VCaP (cell line): ENCODE data around the gene GSG1L.

Experiments
- H3K27ac ChIP-seq: fragments of 450-650 bp; 2 replicates; pipeline ENCODE4 v1.5.1; 2017
- TF ChIP-seq, protein P1 (sequence below): fragments of 450-650 bp; conservative IDR thresholded peaks from 2 replicates; pipeline ENCODE4 v1.5.1; 2017; ENCODE audit warnings: mild to moderate bottlenecking, moderate library complexity

Gene GSG1L

DNA sequence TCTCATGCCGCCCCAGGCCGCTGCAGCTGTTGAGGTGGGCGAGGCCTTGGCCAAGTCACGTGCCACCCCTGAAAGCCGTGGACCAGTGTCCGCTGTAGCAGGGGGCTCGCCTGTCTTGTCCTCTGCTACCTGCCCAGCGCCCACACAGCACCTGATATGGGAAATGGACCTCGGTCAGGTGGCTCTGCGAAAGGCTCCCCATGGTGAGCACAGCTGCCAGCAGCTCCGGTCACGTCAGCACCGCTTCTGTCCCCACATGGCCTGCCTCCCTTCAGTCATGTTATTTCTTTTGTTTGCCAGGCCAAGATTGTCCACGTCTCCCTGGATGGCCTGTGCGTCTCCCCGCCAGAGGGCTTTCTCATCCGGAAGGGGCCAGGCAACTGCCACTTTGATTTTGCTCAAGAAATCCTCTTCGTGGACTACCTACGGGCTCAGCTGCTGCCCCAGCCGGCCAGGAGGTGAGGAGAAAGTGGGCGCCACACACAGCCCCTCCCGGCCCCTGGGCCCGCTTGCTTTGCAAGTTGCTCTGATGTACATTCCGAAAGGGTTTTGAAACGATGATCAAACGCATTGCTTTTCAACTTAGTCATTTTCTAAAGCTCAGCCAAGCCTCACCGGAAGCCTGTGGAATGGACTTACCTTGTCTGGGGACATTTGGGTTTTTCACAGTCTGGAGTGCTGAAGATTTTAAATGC lies 293.8 kb downstream of the GSG1L start:
- no peak overlapping the region for H3K27ac ChIP-seq
- TF ChIP-seq, protein P1, sequence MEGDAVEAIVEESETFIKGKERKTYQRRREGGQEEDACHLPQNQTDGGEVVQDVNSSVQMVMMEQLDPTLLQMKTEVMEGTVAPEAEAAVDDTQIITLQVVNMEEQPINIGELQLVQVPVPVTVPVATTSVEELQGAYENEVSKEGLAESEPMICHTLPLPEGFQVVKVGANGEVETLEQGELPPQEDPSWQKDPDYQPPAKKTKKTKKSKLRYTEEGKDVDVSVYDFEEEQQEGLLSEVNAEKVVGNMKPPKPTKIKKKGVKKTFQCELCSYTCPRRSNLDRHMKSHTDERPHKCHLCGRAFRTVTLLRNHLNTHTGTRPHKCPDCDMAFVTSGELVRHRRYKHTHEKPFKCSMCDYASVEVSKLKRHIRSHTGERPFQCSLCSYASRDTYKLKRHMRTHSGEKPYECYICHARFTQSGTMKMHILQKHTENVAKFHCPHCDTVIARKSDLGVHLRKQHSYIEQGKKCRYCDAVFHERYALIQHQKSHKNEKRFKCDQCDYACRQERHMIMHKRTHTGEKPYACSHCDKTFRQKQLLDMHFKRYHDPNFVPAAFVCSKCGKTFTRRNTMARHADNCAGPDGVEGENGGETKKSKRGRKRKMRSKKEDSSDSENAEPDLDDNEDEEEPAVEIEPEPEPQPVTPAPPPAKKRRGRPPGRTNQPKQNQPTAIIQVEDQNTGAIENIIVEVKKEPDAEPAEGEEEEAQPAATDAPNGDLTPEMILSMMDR = no peak

DNA sequence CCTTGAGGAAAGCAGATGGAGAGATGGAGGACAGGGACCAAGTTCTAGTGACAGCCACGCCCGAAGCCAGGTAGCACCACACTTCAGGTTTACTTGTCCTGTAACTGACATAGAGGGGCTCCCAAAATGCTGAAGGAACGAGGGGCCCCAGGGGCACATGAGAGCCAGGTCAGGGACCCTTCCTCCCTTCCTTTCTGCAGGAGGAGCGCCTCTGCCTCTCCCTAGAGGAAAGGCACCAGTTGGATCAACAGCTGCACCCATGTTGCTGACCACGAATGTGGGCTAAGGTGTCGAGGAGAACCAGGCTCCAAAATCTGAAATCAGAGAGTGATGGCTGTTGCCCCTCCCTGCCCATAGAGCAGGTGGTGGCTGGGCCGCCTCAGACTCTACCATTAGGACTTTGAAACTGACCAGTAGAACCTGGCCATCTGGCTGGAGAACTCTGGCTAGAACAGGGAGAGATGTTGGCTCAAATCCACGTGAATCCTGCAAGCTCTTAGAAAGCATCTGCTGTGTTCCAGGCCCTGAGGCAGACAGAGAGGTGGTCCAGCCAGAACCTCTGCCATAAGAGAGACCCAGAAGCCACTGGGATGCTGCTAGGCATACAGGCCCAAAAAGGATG lies 294.8 kb downstream of the GSG1L start:
- TF ChIP-seq, protein P1 = no peak
- H3K27ac ChIP-seq = no peak overlapping the region

DNA sequence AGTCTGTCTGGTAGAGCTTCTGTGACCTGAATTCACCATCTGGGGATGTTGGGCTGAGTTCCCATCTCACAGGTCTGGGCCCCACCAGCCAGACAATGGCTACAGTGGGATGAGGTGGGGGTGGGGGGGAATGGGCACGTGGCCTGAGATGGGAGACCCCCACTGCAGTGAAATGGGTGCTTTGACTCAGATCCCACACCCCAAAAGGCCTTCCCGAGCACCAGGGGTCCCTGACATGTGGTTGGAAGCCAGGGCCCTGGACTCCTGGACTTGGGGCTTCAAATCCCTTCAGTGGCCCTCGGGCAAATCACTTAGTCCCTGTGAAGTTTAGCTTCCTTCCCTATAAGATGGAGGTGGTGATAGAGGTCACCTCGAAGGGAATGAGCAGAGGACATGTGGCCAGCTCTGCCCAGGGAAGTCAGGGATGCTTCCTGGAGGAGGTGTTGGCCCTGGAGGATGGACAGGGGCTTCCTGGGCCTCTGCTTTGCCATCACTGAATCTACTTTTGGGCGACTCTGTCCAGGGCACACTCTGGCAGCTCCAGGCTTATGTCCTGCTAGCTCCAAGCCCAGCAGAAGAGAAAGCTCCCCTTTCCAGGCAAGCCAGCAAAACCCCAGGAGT lies 295.4 kb downstream of the GSG1L start:
- TF ChIP-seq, protein P1 = no peak
- no peak overlapping the region for H3K27ac ChIP-seq

DNA sequence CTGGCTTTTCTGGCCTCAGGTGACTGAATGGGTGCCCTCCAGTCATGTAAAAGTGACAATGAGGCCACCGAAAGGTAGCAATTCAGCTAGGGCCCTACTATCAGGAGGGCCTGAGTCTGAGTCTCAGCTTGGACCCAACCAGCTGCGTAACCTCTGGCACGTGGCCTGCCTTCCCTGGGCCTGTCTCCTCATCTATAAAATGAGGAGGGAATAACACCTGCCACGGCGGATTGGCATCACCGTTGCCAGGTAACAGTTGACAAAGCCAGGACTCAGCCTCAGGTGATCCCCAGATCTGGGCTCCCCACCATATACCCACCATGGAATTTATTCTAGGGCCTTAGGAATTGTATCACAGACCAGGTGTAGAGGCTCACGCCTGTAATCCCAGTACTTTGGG lies 296.4 kb downstream of the GSG1L start:
- TF ChIP-seq, protein P1 = no peak
- H3K27ac ChIP-seq = no peak overlapping the region

DNA sequence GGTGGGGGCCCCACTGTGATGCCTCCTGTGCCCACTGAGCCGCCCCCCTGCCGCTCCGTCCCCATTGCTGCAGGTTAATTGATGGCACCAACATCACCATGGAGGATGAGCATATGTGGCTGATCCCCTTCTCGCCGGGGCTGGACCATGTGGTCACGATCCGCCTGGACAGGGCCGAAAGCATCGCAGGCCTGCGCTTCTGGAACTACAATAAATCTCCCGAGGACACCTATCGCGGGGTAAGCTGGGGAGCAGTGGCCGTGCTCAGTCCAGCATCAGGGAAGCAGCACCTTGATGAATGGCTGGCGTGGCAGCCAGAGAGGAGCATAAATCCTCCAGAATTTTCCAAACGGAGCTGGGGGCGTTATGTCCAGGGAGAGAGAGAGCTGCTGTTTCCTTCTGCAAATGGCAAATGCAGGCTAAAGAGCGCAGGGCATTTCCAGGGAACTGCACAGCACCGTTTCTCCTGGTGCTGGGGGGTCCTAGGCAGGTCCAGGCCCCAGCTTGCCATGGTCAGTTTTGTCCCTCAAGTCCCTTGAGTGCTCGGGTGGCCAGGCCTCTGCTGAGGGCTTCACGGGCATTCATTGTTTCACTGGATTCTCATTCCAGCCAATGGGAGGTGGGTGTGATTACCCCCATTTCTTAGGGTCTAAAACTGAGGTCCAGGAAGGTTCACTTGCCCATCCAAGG lies 297.1 kb downstream of the GSG1L start:
- TF ChIP-seq, protein P1 = no peak
- no peak overlapping the region for H3K27ac ChIP-seq

DNA sequence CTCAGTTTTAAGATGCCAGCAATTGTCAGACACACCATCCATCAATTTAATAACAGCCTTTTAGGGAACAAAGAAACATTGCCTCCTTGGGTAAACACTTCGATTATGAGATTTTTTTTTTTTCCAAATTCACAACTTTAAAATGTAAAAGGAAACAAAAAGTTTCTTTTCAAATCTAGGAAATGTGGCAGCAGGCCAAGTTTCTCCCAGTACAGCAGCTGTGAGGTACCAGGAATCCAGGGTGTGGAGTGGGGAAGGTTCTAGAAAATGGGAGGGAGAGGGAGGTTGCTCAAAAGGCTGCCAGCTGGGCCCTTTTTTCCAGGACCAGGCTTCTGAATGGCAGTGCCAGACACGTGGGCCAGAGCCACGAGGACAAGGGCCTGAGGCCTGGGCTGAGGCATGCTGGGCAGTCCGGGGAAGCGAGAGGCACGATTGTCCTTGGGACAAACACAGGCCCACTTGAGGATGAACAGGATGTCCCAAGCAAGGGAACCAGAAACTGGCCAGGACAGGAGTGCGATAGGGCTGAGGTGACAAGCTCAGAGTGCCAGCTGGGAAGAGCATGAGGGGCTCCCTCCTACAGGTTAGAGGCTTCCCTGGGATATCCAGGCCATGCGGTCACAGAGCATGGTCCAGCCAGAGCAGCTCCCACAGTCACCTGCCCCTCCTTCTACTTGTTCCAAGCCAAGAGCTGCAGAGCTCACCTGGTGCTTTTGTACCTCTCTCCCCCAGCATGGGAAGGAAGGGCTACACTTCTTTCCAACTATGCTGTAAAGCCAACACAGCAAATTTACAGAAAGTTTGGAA lies 298.4 kb downstream of the GSG1L start:
- TF ChIP-seq, protein P1 = no peak

More for the DNA sequence above, 298.4 kb downstream of the GSG1L start:
- H3K27ac ChIP-seq = no peak overlapping the region
